Activated naive CD8-positive, alpha-beta T cell treated with anti-CD3 and anti-CD28 coated beads, Interleukin-2, amount 50 U/mL, for 16 hours (primary cell): ENCODE measurements around the gene SH3PXD2A.
"Not testable (repeated sequence)": the region's sequence is repeated elsewhere in the genome, so short reads cannot be mapped to it uniquely, and the experiment has no call there.

Source experiments
- DNase-seq: peaks from one replicate; pipeline ENCODE4 v3.0.0-alpha.2; 2020; ENCODE audit warnings: low read depth, low spot score

Gene SH3PXD2A

DNA sequence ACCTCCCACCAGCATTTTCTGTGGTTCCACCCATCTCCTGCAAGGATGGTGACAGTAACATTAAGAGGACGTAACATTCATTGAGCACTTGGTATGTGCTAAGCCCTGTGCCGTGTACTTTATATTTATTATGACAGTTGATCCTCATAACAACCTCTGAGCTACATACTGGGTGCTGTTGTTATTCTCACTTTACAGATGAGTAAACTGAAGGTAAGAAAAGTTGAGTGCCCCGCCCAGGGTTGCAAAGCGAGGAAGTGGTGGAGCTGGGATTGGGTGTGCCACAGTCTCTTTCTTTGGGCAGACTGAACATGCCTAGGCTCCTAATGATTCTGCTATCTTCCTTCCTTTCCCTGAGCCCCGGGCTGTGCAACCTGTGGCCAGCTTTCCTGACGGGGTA is 107.4 kb downstream of the SH3PXD2A start:
- no peak for DNase-seq

DNA sequence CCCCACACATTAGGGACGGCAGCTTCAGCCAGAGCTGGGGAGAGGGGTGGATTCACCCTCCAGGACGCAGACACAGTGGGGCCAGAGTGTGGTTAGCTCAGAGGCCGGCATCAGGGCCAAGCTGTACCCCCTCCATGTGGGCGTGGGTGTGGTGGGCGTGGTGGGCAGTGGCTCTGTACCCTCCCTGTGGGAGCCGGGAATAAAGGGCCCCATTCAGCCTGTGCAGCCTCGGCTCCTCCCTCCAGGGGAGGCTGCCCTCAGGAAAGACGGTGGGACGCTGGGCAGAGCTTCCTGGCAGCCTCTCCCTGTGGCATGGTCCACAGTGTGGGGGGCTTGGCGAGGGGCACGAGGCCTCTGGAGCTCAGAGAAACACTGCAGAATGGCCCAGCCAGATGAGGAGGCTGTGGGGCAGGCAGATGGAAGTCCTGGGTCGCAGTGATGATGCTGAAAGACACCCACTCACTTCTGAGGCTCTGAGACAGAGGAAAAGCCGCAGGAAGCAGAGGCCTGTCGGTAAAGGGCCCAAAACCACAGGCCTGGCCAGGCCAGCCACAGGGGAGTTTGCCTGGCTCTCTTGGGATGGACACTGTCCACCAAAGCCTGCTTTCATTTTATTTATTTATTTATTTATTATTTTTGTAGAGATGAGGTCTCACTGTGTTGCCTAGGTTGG is 108.0 kb downstream of the SH3PXD2A start:
- DNase-seq: no peak

DNA sequence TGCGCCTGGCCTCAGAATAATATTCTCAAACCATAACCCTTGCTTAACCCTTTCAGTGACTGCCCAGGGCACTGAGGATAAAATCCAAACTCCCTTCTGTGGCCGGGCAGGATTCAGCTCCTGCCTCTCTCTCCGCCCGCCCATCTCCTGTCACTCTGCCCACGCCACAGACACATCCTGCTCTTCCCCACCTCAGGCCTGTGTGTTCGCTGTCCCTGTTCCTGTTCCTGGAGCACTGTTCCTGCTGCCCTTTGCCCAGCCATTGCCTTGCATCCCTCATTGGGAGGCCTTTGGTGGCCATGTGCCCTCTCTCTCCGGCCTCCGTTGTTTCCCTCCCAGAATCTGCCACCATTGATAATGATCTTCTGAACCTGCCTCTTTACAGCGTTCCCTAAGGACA is 108.8 kb downstream of the SH3PXD2A start:
- no peak for DNase-seq

DNA sequence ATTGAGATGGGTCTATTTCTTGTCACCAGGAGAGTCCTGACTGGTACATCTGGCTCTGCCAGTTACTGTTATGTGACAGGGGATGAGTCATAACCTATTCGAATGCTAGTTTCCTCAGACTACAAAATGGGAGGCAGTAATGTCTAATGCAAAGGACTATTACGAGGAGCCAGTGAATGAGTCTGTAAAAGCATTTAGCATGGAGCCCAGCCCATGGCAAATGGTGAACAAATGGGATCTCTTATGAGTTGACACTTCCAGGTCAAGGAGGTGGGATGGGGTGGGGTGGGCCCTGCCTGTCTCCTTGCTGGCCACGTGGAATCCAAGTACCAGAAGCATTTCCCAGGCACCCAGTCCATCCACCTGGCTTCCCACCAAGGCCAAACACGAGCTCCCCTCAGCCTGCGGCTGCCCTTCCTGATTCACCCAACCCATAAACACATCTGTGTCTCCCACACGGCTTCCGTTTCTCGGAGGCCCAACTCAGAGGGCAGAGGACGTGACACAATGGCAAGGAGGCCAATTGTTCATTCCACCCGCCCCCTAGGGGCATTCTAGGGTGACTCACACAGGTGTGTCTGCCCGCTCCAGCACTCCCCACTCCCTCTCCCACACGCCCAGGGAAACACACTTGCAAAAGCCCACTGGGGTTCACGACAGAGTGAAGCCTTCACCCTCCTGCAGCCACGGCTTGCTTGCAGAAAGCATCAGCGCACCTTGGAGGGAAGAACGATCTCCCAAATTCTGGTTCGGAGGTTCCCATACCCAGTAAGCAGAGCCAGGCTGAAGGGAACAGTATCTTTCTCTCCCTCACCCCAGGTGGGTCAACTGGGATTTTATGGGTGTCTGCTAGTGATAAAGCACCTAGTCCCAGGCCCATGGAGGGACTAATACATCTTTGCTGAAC is 109.8 kb downstream of the SH3PXD2A start:
- DNase-seq: no peak

DNA sequence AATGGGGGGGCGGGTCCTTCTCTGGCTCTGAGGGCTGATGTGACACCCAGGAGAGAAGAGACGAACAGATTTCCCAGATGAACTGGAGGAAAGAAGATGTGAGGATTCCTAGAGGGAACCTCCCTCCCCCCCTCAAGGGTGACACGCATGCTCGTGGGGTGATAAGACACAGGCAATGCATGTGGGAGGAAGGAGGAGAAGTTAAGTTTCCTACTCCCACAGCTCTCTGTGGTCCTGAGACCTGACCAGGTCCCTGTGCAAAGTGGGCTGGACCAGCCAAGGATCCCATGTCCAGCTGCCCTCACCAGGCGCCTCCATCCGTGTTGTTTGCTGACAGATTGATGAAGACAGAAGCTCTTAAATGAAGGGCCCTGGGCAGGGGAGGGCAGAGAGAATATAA is 112.6 kb downstream of the SH3PXD2A start:
- no peak for DNase-seq

DNA sequence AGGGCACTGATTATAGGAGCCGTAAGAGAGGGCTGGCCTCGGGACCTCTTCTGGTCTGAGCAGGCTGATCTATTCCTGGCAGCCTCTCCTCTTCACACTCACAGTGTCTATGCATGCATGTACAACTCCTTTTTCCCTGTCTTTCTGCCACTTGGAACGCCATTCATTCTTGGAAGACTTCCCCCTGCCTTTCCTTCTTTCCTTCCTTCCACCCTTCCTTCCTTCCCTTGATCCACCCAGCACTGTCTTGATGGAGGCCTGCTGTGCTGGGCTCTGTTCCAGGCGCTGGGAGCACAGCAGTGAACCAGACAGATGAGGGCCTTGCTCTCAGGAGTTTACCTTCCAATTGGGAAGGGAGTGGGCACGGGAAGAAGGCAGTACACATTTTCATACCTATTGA is 114.8 kb downstream of the SH3PXD2A start:
- DNase-seq: no peak

DNA sequence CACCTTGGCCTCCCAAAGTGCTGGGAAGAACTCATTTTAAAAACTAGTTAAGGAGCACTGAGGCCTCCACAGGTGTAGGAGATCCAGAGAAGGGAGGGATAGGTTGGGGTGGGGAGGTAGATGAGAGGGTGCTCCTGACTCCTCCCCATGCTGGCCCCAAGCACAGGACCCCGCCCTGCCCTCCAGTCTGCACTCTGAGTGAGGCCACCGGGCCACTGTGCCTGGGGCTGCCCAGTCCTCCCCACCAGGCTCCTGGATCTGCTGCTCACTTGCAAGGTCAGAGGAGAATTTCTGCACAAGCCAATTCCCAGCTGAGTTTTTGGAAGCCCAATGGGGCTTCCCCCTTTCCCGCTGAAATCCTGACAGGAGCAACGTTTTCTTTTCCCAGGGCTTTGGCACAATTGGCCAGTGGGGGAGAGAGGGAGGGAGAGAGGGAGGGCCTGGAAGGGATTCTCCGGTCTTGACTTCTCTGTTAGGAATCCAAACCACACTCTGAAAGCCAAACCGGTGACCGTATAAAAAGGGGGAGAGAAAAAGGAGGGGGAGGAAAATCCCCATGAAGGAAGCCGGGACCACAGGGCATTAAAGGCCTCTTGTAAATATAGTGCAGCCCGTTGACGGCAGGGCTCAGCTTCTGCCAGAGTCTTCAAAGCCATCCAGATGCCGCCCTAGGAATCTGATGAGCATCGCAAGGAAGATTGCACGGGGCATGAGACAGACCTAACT is 116.2 kb downstream of the SH3PXD2A start:
- DNase-seq: no peak

DNA sequence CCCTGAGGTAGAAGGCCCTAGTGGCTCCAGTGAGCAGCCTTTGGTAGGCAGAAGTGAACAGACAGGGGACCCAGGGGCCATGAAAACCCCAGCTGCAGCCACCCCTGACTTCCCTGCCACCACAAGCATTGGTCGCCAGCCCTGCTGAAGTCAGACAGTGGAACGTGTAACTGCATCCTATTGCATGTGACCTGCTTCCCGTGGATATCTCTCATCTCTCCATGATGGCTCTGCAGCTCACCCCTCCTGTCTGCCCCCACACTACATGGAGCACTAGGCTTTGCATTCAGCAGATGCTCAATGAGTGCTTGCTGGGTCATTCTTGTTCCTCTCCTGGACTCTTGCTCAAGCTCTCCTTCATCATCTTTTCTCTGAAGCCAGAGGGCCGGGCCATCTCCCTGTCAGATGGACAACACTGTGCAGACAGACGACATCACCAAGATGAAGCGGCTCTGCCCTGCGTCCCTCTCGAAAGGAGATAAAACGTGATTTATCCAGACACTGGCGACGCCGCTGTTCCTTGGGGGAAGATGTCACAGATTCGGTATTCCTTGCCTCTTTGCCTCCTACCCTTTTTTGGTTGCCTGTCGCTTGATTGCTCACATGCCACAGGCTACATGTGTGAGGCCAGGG is 117.5 kb downstream of the SH3PXD2A start:
- DNase-seq: no peak

DNA sequence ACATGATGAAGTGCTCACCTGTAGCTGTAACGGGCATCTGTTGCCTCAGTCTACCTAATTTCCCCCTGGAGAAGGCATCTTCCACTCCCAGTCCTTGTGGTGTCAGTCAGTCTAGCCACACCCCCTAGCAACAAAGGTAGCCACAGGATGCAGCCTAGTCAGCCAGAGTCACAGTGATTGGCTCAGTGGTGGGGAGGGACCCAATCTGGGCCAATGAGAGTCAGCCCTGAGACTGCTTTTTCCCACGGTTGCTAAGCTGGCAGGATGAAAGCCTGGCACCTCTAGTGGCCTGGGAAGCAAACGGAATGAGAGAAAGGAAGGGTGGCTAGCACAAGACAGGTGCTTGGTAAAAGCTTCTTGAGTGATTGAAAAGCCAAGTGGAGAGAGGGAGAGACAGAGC is 118.6 kb downstream of the SH3PXD2A start:
- no peak for DNase-seq

DNA sequence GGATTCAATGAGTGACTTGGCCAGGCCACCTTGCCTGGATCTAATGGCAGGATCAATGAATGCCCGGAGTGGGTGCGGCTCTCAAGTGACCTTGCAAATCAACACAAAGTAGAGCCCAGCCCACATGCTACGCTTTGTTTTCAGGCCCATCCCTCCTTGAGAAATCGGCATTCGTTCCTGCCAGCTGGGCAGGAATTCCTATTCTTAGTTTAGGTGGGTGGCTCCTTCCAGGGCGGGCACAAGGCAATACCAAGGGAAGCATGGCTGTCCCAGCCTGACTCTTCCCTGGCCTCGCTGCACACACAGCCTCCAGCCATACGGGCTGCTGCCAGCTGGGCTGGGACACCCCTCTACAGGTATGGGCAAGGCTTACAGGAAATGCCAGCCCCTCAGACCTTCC is 119.3 kb downstream of the SH3PXD2A start:
- DNase-seq: no peak

DNA sequence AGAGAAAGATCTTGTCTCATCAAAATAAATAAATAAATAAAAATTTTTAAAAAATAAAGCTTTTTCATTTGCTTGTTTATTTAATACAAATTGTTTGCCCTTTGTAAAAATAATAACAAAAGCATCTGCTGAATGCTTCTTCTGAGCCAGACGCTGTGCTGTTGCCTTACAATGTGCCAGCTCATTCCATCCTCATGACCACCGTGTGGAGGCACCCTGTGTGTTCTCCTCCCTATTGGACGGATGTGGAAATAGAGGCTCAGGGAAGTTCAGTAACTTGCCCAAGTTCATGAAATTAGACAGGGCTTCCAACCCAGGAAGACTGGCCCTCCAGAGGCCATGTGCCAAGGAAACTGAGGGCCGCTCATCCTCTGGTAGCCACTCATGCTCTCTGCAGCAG is 120.6 kb downstream of the SH3PXD2A start:
- no peak for DNase-seq

DNA sequence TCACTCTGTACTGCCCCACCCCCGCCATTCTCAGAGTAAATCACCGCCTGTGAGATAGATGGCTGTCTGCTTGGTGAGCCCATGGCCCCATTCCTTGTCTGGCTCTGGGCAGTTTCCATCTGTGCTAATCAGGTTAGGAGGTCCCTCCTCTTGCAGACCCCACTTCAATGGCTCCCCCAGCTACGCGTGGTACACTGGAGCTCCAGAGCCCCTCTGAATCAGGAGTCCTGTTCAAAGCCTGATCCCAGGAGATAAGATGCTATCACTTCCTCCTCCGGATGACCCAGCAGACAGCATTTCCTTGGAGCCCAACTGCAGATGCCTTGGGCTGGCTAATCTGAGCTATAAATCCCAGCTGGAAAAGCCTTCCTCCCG is 122.3 kb downstream of the SH3PXD2A start:
- DNase-seq: no peak

DNA sequence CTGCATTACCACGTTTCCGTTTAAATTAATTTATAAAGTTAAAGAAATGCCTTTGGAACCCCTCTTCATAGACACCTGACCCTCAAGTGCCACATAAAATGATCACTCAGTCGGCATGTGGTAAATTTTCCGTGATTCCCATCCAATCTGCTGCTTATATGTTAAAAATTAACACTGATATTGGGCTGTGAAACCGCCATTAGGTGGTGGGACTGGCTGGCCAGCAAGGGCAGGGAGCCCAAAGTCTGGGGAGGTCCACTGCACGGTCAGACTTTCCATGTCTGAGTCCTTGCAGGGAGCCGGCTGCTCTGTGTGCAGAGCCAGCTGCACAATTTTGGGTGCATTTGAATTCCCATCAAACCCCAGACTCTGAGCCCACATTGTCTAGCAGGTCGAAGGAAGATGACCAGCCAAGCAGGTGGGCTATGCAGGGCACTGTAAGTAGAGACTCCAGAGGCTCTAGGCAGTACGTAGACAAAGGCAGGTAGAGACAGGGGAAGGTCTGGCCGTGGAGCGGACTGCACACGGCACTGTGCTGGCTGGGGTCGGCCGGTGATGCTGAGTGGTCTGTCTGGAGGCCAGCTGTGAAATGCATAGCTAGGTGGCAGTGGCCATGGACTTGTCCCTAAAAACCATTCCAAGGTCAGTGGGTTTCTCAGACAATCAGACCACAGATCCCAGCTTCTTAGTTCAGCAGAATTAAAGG is 122.9 kb downstream of the SH3PXD2A start:
- no peak for DNase-seq

DNA sequence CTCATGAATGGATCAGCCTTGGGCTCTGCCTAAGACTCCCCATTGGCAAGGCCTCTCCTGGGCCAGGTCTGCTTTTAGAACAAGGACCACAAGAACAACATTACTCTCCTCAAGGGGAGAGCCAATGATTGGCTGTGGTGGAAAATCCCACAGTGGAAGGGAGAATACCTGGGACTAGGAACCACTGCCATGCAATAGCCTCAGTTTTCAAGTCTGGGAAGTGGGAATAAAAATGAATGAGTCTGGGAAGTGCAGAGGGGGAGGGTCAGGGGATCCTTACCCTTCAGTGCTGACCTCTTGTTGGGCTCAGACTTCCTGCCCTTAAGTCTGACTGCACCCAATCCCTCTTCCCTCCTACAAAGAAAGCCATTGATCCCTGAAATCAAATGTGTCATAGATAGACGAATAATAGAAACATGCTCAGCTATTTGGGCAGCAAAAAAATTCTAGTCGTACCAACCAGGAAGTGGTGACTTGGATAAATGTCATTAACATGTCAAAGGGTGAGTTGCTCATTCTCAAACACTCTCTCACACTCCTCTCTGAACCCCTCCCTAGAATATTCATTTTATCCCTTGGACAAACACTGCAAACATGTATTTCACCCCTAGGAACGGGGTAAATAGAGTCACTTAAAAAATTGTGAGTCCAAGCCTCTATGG is 123.6 kb downstream of the SH3PXD2A start:
- DNase-seq: no peak

DNA sequence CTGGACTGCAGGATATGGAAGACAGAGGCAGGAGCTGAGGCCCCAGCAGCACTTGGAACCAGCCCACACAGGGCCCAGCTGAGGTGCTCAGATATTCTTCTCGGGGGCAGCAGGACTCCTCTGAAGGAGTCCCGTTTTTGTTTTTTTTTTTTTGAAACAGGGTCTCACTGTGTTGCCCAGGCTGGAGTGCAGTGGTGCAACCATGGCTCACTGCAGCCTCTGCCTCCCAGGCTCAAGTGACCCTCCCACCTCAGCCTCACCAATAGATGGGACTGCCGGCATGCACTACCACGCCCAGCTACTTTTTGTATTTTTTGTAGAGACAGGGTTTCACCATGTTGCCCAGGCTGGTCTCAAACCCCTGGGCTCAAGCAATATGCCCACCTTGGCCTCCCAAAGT is 124.3 kb downstream of the SH3PXD2A start:
- DNase-seq: not testable (repeated sequence)

DNA sequence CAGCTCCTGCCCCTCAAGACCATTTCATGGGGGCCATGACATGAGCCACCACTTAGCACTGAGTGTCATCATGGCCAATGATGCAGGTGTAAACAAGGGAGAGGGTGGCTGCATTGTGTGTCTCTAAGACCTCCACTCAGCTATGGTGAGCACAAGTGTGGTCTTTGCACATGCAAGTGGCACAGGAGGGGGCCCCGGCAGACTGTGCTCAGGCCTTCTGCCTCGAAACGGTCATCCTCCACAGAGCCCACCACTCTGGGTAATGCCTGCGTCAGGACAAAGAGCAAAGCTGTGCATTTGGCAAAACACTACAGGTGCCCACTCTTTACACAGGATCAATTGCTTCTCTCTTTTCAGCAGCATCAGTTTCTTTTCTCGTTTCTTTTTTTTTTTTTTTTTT is 125.5 kb downstream of the SH3PXD2A start:
- no peak for DNase-seq

DNA sequence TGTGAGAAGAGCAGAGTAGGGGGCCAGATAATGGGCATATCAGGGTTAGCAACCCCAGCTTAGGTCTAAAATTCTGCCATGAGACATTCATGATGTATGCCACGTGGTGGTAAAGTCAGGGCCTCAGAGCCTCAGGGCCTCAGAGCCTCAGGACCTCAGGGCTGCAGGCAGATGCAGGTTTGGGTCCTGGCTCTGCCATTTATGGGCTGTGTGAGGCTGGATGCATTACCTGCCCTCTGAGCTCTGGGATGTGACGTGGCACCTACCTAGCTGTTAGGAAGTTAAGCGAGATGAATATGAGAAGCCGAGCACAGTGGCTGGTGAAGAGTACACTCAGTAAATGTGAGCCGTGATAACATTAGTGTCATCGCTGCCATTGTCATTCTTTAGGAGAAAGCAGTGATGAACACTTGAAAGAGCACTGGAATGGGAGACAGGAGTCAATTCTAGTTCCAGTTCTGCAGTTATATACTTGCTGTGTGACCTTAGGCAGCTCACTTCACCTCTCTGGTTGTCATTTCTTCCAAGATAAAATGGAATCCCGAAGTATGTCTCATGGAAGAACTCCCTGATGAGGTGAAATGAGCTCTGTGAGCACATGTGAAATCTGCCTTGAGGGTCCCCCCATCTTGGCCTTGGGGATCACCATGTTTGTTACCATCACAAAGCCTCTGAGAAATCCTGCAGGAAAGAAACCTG is 127.2 kb downstream of the SH3PXD2A start:
- DNase-seq: no peak

DNA sequence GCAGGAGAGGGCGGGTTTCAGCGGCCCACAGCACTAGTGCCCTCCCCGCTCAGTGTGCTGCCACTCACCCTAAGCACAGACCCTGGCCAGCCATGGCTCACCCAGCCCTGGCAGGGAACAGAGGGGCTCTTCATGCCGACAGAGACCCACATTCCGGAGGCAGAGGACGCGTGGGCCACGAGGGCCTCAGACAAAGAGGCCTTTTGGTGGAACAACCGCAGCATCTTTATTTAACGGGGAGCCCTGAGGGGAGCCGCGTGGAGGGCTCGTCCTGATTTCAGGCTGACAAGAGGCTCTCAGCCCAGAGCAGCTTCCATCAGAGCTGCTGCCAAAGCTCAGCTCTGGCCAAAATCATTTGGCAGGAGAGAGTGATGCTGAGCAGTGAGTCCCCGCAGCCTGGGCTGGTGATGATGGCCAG is 127.8 kb downstream of the SH3PXD2A start:
- DNase-seq: no peak

DNA sequence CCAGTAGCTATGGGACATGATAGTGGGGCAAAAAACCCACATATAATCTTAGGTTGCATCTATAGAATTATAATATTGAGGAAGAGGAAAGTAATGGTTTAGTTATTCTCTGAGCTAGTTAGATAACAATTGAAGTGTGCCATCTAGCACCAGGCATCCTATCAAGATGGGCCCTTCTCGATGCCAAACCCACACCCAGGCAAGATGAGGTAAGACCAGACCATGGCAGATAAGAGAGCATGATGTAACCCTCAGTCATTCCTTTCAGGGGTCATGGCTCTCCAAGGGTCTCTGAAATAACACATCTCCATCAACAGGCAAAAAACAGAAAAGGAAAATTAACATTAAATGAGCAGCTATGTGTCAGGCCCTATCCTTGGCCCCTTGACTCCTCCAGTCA is 128.7 kb downstream of the SH3PXD2A start:
- DNase-seq: no peak

DNA sequence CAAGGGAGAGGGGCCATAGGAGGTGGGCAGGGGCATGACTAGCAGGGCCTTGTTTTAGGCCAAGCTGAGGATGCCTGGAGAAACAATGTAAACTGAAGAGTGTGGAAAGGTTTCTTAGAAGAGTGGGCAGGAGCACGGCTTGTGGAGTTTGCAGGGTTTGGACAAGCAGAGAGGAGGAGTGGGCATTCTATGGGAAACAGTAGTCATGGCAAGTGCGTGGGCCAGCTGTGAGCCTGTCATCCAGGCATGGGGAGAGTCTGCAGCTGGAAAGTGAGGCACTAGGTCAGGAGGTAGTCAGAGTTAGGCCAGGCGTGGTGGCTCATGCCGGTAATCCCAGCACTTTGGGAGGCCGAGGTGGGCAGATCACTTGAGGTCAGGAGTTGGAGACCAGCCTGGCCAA is 130.1 kb downstream of the SH3PXD2A start:
- DNase-seq: no peak
